ENCODE results near the gene RFX6. TPM values are rescaled to one million over a fixed set of nuclear protein-coding genes. Genes with fewer than 3 reads are reported as not detected.

The RFX6 gene
- total RNA-seq, 4 donors from 2014 or later: not detected

DNA sequence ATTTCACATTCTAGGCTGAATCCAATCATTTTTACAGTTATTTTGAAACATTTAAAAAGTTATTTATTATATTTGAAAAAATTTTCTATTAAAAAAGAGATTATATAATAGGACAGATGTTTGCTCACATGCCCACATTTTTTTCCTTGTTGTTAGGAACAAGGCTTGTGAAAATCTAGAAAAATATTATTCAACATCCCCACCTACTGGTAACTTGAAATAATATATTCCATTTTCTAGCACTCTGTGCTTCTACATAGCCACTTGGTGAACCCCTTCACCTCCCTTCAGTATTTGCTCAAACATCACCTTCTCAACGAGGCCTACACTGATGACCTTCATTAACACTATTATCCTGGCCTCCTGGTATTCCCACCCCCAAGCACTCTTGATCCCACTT is 29.8 kb upstream of the RFX6 start:
- TF ChIP-seq, protein P1, sequence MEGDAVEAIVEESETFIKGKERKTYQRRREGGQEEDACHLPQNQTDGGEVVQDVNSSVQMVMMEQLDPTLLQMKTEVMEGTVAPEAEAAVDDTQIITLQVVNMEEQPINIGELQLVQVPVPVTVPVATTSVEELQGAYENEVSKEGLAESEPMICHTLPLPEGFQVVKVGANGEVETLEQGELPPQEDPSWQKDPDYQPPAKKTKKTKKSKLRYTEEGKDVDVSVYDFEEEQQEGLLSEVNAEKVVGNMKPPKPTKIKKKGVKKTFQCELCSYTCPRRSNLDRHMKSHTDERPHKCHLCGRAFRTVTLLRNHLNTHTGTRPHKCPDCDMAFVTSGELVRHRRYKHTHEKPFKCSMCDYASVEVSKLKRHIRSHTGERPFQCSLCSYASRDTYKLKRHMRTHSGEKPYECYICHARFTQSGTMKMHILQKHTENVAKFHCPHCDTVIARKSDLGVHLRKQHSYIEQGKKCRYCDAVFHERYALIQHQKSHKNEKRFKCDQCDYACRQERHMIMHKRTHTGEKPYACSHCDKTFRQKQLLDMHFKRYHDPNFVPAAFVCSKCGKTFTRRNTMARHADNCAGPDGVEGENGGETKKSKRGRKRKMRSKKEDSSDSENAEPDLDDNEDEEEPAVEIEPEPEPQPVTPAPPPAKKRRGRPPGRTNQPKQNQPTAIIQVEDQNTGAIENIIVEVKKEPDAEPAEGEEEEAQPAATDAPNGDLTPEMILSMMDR (IDR thresholded peaks at IDR 0.05; ENCODE audit: low read depth): no peak

DNA sequence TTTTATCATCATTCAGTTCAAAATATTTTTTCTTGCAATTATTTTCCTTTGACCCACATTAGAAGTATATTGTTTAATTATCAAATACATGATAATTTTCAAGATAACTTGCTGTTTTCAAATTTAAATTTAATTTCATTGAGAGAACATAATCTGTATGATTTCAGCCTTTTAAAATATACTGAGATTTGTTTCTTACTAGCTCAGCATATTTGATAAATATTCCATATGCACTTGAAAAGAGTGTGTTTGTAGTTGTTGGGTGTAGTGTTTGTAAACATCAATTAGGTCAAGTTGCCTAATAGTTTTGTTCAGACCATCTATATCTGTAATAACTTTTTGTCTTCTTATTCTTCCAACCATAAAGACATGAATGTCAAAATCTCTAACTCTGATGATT is 19.0 kb upstream of the RFX6 start:
- TF ChIP-seq, protein P1 (IDR thresholded peaks at IDR 0.05; ENCODE audit: low read depth): no peak

DNA sequence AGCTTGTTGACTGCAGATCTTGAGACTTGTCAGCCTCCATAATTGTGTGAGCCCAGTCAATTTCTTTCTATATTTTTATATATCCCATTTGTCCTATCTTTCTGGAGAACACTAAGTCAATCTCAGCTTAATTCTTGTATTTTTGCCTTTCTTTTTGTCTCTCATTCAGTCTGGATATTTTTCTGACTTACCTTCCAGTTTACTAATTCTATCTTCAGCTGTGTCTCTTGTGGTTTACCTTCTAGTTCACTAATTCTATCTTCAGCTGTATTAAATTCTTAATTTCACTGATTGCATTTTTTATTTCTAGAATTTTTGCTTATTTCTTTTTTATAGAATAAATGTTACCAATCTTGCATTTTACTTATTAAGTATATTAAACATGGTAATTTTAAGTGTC is 17.8 kb upstream of the RFX6 start:
- TF ChIP-seq, protein P1 (IDR thresholded peaks at IDR 0.05; ENCODE audit: low read depth): no peak

DNA sequence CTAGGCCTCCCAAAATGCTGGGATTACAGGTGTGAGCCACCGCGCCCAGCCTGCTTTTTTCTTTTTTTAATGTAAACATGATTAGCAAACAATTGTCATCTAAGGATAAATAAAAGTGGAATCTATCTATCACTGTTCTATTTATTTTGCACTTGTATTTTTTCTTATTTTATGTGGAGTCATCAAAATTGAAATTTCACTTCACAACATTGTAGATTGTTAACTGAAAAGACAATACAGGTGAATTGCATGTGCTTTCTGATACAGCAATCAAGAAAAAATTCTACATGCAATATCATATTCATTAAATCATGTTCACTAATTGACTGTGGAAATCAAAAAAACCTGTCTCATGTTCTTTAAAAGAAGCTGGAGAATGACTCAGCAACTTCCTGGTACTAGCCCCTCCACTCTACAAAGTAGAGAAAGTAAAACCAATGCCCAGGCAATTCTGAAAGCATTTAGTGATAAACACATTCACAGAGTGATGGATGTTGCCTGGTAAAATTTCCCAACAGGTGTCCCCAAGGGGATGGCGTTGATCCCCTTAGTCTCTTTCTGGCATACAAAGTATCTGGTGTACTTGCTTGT is 10.7 kb upstream of the RFX6 start:
- TF ChIP-seq, protein P1 (IDR thresholded peaks at IDR 0.05; ENCODE audit: low read depth): no peak

DNA sequence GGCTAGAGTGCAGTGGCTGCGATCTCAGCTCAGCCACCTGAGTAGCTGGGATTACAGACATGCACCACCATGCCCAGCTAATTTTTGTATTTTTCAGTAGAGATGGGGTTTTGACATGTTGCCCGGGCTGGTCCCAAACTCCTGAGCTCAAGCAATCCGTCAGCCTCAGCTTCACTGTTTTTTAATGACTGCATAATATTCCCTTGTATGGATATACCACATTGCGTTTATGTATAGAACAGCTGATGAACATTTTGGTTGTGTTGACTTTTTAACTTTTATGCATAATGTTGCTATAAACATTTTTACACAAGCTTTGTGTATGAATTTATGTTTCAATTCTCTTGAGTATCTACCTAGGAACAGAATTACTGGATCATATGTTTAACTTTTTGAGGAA is 4.3 kb upstream of the RFX6 start:
- TF ChIP-seq, protein P1 (IDR thresholded peaks at IDR 0.05; ENCODE audit: low read depth): no peak

DNA sequence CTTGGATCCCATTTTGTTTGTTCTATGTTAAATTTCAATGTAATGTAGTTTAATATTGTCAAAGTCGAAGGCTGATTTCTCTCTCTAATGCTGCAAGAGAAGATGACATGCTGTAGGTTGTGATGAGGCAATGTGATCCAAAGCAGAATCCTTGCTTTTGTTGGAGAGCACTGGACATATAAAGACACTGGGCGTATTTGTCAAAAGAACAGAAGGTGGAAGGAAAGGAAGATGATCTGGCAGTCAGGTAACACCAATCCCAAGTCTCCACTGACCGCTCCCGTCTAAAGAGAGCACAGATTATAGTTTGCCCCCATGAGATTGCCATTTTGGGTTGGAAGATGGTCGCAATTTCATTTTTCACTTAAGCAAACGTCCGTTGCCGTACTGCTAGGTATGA is 935 bp upstream of the RFX6 start:
- TF ChIP-seq, protein P1 (IDR thresholded peaks at IDR 0.05; ENCODE audit: low read depth): no peak

DNA sequence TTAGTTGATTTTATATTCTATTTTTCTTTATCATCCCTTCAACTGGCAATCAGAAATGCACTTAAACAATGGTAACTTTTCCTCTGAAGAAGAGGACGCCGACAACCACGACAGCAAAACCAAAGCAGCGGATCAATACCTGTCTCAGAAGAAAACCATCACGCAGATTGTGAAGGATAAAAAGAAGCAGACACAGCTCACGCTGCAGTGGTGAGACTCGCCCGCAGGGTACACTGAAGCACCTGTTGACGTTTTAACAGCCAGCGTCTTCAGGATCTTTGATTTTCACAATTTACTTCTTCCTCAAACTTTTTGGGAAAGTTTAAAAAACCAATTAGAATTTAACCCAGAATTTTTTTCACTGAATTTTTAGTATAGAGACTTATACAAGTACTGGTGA is 701 bp downstream of the RFX6 start:
- TF ChIP-seq, protein P1 (IDR thresholded peaks at IDR 0.05; ENCODE audit: low read depth): no peak

All from subcutaneous adipose tissue (tissue), 4 donors.